NB4 (cell line): ENCODE measurements around the gene ITGB7.

Experiments used
- DNase-seq: peaks from one replicate; pipeline ENCODE4 v3.0.0; 2010; ENCODE audit warnings: low read depth
- H3K4me3 ChIP-seq: one replicate; pipeline ENCODE4 v1.5.1; 2011; ENCODE audit warnings: mild to moderate bottlenecking, low read depth, low read length, moderate library complexity
- CTCF ChIP-seq: IDR thresholded peaks from one replicate; pipeline ENCODE4 v1.5.1; 2012; ENCODE audit warnings: low read depth, low read length
- MYC ChIP-seq: IDR thresholded peaks from 2 replicates; pipeline ENCODE4 v1.6.1; 2011; ENCODE audit warnings: low read depth, low read length
- POLR2A ChIP-seq: IDR thresholded peaks from 2 replicates; pipeline ENCODE4 v1.6.1; 2011; ENCODE audit warnings: mild to moderate bottlenecking; ENCODE audit not compliant: insufficient read length; ENCODE audit errors: extremely low read depth
- TF ChIP-seq, protein P1 (sequence below): IDR thresholded peaks from 2 replicates; pipeline ENCODE4 v1.6.1; 2011; ENCODE audit warnings: low read depth, low read length

ITGB7 gene

GRCh38 chr12:53160000-53160399 lies 47.1 kb downstream of the ITGB7 start:
- no peak overlapping the region for H3K4me3 ChIP-seq
- TF ChIP-seq, protein P1, sequence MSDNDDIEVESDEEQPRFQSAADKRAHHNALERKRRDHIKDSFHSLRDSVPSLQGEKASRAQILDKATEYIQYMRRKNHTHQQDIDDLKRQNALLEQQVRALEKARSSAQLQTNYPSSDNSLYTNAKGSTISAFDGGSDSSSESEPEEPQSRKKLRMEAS, result no peak
- TF ChIP-seq MYC (no peak), POLR2A (no peak), CTCF (no peak)
- no peak for DNase-seq

DNA sequence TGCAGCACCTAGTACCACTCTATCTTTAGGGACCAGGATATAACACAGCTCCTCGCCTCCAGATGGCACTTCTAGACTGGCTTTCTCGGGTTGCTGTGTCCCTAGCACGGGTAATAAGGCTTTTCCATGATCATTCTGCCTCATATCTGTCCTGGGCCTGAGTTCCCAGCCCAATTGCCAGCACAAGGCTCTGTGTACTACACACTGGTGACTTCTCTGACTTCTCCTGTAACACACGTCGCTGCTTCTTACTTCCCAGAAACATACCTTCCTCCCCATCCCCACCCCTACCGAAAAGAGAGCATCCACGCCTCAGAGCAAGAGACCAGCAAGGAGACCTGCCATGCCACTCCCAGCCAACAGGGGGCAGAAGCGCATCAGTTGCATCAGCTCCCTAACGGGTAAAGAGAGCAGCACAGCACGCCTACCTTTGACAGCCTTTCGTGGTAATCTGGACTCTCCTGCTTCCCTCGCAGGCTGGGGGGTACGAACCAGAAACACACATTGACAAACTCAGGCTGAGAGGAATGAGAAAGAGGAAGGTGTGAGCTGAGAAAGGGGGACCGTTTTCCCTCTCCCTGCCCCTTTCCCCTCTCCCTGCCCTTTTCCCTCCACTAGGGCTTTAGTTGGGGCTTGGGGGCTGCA lies 47.7 kb downstream of the ITGB7 start:
- DNase-seq, result peak; percentile 89
- 0 out of 2 replicates have a peak, but pooled peaks have one; percentile 16 for TF ChIP-seq MYC
- TF ChIP-seq POLR2A, result no peak
- TF ChIP-seq, protein P1, result peak; percentile 78
- peak; percentile 99 for TF ChIP-seq CTCF
- no peak overlapping the region for H3K4me3 ChIP-seq

DNA sequence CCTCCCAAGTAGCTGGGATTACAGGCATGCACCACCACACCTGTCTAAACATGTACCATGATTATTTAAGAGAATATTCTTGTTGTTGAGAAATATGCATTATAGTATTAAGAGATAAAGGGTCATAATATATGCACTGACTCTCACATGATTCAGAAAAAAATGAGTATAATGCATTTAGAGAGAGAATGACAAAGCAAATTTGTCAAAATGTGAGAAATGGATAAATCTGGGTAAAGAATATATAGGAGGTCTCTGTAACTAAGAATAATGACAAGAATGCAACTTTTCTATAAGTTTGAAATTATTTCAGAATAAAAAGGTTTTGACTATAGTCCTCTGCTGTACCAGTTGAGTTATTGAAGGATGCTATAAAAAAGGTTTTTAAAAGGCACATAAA lies 54.7 kb downstream of the ITGB7 start:
- no peak overlapping the region for H3K4me3 ChIP-seq
- no peak for DNase-seq
- TF ChIP-seq CTCF (no peak), POLR2A (no peak)

- TF ChIP-seq, protein P1, result no peak
- TF ChIP-seq CTCF (no peak), POLR2A (no peak), MYC (no peak)
- DNase-seq, result no peak
Observed at GRCh38 chr12:53151039-53151438, 56.0 kb downstream of the ITGB7 start.

GRCh38 chr12:53147653-53148052 lies 59.4 kb downstream of the ITGB7 start:
- DNase-seq, result no peak
- TF ChIP-seq MYC, result no peak
- no peak for TF ChIP-seq POLR2A
- no peak for TF ChIP-seq CTCF
- TF ChIP-seq, protein P1, result no peak

More at GRCh38 chr12:53151039-53151438, 56.0 kb downstream of the ITGB7 start:
- H3K4me3 ChIP-seq, result no peak overlapping the region

GRCh38 chr12:53147181-53147580 lies 59.9 kb downstream of the ITGB7 start:
- TF ChIP-seq, protein P1, result no peak
- TF ChIP-seq MYC (no peak), CTCF (no peak), POLR2A (no peak)
- no peak overlapping the region for H3K4me3 ChIP-seq

More at GRCh38 chr12:53147653-53148052, 59.4 kb downstream of the ITGB7 start:
- H3K4me3 ChIP-seq, result no peak overlapping the region

More at GRCh38 chr12:53147181-53147580, 59.9 kb downstream of the ITGB7 start:
- no peak for DNase-seq
